ENCODE data around the gene ACTL6B.
"Not testable (repeated sequence)": the region's sequence is repeated elsewhere in the genome, so short reads cannot be mapped to it uniquely, and the experiment has no call there.

Gene ACTL6B

DNA sequence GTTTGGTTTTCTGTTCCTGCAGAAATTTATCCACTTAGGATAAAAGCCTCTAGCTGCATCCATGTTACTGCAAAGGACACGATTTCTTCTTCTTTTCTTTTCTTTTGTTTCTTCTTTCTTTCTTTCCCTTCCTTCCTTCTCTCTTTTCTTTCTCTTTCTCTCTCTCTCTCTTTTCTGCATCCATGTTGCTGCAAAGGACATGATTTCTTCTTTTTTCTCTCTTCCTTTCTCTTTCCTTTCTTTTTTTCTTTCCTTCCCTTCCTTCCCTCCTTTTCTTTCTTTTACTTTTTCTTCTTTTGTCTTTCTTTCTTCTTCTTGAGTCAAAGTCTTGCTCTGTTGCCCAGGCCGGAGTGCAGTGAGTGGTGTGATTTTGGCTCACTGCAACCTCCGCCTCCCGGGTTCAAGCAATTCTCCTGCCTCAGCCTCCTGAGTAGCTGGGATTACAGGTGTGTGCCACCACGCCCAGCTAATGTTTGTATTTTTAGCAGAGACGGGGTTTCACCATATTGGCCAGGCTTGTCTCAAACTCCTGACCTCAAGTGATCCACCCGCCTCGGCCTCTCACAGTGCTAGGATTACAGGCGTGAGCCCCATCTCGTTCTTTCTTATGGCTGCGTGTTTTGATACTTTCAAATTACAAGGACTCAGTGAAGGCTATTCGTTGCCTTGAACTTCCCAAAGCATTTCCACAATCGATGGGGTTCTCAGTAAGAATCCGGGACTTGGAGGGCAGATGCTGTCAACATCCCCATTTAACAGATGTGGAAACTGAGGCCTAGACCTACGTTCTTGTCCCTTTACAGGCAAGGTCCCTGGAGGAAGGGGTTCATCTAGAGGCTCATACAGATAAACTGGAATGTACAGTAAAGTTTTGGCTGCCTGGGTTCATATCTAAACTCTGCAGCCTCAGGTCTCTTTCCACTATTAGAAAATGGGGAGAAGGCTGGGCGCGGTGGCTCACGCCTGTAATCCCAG, 15.4 kb upstream of the ACTL6B start:
- no peak for DNase-seq (ENCODE audit: low spot score)

DNA sequence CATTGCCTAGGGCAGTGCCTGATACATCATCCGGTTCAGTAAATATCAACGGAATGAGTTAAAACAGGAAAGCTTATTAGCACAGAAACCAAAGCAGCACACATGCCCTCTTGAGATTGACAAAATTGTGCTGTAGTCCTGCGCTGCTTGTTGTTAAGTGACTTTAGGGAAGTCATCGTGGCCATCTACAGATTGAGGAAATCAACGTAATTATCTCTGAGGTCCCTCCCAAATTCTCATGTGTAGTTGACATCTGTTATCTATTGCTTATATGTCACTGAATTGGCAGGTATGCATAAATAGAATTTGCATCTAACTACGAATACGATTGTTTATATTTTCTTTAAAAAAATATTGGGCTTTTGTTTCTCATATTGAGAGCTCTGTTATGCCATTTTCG, 13.8 kb upstream of the ACTL6B start:
- no peak for DNase-seq (ENCODE audit: low spot score)

DNA sequence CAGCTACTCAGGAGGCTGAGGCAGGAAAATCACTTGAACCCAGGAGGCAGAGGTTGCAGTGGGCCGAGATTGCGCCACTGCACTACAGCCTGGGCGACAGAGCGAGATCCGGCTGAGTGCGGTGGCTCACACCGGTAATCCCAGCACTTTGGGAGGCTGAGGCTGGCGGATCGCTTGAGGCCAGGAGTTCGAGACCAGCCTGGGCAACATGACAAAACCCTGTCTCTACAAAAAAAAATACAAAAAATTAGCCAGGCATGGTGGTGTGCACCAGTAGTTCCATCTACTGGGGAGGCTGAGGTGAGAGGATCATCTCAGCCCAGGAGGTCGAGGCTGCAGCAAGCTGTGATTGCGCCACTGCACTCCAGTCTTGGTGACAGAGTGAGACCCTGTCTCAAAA, 12.9 kb upstream of the ACTL6B start:
- DNase-seq (ENCODE audit: low spot score), result not testable (repeated sequence)

DNA sequence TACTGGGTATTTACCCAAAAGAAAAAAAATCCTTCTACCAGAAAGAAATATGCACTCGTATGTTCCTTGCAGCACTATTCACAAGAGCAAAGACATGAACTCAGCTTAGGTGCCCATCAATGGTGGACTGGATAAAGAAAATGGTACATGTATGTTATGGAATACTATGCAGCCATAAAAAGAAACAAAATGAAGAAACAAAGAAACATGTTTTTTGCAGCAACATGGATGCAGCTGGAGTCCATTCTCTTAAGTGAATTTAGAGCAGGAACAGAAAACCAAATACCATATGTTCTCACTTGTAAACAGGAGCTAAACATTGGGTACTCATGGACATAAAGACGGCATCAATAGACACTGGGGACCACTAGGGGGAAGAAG, 11.8 kb upstream of the ACTL6B start:
- no peak for DNase-seq (ENCODE audit: low spot score)

DNA sequence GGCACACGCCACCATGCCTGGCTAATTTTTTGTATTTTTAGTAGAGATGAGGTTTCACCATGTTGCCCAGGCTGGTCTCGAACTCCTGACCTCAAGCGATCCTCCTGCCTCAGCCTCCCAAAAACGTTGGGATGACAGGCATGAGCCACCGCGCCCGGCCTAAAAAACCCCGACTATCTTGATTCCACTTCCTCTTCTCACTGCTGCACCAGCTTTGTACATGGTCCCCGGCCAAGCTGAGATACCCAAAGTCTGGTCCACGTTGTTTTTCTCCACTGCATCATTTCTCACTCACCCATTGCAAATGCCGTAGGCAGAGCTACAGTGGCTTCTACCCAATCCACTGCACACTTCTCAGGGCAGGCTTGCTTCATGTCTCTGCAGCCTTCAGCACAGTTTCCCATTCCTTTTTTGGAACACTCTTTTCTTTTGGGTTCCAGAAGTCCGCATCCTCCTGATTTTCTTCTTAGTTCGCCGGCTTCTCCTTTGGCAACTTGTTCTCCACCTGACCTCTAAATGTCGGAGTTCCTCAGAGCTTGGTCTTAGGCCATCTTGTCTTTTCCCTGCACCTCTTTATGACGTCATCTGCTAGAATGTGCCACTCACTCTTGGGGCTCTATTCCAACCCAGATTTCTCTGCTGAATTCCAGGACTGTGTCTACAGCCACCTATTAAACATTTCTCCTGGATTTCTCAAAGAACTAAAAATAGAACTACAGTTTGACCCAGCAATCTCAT, 11.3 kb upstream of the ACTL6B start:
- DNase-seq (ENCODE audit: low spot score), result no peak

DNA sequence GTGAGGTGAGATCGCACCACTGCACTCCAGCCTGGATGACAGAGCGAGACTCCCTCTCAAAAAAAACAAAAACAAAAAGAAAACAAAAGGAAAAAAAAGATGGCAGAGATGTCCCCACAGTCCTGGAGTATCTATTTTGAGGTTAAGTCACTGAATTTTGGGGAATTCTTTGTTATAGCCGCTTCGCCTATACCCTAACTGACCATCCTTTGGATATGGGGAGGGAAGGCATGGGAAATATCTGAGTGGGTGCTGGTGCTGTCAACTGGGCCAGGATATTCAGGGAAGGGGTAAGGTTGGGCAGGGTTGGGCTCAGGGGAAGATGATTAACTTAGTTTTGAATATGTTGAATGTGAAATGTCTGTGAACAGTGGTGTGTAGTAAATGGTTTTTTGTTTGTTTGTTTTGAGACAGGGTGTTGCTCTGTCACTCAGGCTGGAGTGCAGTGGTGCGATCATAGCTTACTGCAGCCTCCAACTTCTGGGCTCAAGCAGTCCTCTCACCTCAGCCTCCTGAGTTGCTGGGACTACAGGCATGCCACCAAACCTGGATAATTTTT, 9.0 kb upstream of the ACTL6B start:
- no peak for DNase-seq (ENCODE audit: low spot score)

DNA sequence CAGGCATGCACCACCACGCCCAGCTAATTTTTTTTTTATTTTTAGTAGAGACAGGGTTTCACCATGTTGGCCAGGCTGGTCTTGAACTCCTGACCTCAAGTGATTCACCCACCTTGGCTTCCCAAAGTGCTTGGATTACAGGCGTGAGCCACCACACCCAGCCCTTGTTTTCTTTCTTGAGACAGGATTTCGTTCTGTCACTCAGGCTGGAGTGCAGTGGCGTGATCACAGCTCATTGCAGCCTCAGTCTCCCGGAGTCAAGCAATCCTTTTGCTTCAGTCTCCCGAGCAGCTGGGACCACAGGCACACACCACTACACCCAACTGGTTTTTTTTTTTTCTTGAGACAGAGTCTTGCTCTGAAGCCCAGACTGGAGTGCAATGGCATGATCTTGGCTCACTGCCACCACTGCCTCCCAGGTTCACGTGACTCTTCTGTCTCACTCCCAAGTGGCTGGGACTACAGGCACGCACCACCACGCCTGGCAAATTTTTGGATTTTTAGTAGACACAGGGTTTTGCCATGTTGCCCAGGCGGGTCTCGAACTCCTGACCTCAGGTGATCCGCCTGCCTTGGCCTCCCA, 6.0 kb upstream of the ACTL6B start:
- not testable (repeated sequence) for DNase-seq (ENCODE audit: low spot score)

DNA sequence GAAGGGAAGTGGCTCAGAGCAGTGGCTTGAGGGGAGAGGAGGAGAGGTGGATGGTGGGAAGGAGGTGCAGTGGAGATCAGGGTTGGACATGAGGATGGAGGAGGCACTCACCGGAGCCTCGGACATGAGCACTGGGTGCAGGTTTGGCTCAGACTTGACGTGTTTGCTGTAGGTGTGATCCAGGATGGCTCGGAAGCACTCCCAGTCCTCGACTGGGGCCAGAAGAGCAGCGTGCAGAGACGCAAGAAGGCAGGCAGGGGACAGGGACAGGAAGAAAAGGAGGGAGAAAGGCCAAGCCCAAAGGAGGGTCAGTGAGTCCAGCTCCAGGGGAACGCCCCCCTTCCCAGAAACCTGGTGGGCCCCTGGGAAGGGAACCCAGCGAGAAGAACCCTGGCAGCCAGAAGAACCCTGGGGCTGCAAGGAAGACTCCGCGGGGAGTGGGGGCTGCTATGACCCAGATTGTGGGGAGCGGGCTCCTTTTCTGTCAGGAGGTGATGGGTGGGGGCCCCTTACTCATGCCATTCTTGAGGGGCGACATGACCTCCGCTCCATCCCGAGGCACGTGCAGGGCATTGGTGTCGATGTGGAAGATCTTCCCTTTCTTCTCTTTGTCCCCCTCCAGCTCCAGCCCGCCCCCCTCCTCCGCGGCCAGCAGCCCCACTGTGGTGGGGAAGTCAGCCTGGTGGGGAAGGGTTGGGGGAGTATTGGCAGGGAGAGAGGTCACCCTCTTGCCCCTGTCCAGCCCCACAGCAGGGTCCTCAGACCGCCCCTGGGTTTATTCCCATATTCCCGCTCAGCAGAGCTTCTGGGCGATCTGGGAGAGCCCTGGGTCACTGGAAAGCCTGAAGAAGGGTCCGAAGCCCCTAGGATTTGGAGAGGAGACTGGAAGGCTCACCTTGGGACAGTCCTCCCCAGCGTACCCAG, 1.1 kb downstream of the ACTL6B start:
- DNase-seq (ENCODE audit: low spot score), result no peak

DNA sequence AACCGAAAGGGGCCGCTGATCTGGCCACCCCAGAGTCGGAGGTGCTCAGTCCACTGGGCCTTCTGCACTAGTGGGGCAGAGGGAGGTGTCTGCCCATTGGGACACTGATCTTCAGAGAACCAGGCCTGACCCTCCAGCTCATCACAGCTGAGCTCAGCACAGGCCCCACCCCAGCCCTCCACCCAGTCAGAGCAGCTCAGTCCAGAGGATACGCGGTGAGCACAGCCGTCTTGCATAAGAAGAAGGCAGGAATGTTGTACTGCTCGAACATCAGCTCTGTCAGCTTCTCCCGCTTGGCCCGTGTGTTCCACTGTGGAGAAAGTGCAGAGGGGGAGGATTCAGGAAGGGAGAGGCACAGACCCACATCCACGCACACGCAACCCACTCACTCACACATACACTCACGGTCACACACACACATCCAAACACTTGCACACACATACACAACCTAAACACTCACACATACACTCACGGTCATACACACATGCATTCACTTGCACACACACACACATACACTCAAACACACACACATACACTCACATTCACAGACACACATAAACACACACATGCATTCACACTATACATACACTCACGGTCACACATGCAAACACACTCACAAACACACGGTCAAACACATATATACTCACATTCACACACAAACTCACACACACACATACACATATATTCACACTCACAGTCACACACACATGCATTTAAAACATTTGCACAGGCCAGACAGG, 6.3 kb downstream of the ACTL6B start:
- DNase-seq (ENCODE audit: low spot score), result no peak

DNA sequence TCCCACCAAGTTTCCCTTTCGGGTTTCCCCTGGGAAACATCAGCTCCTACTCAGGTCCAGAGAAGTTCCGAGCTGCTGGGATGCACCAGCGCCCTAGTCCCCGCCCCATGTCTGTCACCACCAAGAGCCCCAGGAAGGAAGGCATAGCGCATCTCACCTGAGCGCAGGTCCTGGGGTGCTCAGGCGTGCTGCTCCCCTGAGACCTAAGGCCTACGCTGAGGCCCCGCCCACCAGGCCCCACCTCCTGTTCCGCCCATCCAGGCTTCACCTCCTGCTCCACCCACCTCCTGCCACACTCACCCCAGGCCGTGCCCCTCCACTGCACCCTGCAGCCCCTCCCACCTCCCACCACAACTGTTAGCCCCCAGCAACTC, 13.7 kb downstream of the ACTL6B start:
- DNase-seq (ENCODE audit: low spot score), result no peak

DNA sequence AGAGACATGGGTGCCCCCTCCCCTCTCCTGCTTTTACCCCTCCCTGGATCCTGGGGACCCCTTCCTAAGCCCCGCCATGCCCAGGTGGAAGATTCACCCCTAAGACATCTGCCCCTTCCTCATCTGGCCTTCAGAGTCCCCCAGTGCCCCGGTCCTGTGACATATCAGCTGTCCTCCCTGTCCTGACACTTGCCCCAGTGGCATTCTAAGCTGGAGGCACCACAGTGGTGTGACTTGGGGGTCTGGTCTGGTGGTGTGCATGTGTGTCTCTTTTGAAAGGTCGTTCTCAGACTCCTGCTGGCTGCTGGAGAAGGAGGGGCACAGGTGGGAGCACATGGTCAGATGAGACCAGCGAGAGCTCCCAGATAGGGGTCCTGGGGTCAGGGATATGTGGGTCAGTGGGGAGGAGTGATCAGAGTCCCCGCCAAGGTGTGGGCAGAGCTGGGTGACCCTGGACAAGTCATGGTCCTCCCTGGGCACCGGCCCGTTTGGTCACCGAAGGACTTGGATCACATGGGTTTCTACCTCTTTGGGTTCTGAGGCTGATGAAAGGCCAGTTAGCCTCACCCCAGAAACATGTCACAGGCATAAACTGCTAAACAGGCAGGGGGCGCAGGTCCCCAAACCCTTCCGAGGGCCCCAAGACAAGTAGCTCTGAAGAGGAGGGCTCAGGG, 14.3 kb downstream of the ACTL6B start:
- no peak for DNase-seq (ENCODE audit: low spot score)

DNA sequence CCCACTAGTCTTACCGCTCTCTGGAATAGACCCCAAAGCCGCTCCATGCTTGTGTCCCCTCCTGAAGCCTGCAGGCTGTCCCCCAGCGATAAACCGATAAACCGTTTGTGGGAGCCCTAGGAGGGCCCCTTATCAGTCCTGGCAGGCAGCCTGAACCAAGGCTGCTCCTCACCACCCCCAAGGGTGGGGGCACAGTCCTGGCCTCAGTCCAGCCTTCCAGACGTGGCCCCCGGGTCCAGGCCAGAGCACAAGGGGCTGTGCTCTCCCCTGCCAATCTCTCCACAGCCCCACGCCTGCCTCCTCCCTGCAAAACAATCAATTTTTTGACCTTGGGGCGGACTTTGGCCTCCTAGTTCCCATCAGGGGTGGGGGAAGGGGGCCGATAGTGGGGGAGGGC, 14.8 kb downstream of the ACTL6B start, which contains the start of gene TFR2:
TFR2 (minus strand) TSS at position 90 of the 397 bp plus-strand sequence; CDS start at position 47, 43 bp downstream.
- no peak for DNase-seq (ENCODE audit: low spot score)

DNA sequence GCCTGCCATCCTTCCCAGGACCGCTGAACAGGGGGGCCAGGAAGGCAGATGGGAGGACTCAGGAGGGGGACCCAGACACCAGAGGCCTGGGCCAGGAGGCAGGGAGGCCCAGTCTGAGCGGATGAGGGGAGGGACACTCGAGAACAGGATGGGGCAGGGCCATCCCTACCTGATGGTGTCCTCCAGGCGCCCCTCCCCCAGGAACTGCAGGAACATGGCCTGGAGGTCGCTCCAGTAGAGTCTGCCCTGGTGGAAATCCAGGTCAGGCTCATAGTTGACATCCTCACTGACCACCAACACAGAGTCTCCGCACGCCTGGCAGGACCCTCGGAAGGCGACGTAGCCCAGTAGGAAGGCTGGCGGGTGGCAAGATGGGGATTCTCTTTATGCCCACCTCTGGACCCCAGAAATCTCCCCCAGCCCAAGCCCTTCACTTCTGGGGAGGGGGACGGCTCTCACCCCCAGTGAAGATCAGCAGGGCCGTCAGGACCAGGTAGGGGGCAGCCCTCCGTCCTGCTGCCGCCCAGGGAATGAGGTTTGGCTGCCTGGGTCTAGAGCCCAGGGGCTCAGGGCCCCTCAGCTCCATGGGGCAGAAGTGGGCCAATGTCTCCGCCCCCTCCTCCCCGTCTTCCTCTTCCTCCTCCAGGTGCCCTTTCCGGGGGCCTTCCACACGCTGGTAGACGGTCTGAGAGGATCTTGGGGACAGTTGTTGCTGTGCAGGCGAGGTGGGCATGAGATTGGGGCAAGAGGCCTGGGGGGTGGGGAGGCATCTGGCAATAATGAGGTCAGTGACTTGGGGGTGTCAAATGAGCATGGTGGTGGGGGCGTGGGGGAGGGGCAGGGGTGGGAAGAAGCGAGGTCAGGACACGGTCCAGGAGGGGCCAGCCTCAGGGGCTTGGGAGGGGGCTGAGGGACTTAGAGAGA, 15.5 kb downstream of the ACTL6B start:
- no peak for DNase-seq (ENCODE audit: low spot score)

DNA sequence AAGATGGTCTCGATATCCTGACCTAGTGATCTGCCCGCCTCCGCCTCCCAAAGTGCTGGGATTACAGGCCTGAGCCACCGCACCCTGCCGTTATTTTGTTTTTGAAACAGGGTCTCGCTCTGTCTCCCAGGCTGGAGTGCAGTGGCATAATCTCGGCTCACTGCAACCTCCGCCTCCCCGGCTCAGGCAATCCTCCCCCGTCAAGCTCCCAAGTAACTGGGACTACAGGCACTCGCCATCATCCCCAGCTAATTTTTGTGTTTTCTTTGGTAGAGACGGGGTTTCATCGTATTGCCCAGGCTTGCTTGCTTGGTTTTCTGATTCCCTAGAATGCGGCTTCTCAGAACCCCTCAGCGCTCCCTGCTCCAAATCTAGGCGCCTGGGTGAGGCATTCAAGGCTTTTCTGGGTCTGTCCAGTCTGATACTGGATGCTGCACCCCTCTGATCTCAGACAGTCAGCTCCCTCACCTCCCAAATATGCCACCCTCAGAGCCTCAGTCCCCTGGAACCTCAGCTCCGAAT, 16.2 kb downstream of the ACTL6B start:
- DNase-seq (ENCODE audit: low spot score), result no peak

DNA sequence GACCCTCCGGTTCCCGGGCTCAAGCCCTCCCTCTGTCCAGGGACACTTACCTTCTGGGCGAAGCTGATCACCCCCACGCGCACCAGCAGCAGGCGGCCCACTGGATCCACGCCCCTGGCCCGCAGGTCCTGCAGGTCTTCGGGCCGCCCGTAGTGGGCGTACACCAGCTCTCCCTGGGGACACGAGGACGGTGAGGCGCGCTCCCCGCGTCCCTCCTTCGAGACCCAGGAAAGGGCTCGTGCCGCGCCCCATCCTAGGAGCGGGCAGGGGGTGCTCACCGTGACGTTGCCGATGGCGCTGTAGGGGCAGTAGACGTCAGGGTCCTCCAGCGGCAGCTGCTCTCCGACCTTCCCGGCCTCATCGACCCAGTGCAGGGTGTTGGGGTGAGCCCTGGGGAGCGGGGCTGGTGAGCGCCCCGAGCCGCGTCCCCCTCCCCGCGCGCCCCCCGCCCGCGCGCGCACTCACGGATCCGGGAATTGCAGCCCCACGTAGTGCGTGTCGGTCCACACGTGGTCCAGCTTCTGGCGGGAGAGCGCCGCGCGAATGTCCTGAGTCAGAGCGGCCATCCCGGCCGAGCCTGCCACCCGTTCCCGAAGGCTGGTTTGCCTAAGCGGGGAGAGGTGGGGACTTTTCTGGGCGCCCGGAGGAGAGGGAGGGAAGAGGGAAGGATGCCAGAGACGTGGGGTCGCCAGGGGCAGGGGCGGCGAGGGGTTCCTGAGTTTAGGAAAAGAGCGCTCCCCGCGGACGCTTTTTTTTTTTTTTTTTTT, 23.1 kb downstream of the ACTL6B start:
- DNase-seq (ENCODE audit: low spot score), result no peak

DNA sequence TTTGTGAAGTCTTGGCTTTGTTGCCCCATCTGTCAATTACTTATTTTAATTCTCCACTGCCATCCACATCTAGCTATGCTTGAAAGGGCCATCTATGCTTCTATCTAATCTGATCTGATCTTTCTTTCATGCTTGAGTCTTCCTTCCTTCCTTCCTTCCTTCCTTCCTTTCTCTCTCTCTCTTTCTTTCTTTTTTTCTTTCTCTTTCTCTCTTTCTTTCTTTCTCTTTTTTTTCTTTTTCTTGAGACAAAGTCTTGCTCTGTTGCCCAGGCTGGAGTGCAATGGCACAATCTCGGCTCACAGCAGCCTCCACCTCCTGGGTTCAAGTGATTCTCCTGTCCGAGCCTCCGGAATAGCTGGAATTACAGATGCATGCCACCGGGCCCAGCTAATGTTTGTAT, 26.2 kb downstream of the ACTL6B start:
- DNase-seq (ENCODE audit: low spot score), result no peak

DNA sequence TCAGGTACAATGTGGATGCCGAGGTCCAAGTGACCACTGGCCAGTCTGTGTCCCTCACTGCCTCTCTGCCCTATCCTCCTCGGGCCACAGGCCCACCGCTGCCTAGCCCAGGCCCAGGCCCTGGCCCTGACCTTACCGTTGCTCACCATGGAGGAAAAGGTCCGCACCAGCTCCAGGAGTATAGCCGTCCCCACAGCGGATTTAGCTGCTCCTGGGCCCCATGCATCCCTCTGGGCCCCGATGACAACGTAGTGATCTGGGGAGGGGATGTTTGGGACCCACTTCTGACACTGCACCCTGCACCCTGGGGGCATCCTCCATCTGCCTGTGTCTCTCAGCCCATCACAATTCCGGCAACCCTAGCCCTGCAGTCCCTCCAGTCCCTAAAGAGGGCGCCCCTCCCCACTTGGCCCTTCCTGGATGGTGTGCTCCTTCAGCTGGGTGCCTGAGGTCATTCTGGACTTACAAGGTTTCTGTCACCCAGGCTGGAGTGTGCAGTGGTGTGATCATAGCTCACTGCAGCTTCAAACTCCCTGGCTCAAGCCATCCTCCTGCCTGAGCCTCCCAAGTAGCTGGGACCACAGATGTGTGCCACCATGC, 27.0 kb downstream of the ACTL6B start:
- no peak for DNase-seq (ENCODE audit: low spot score)

DNA sequence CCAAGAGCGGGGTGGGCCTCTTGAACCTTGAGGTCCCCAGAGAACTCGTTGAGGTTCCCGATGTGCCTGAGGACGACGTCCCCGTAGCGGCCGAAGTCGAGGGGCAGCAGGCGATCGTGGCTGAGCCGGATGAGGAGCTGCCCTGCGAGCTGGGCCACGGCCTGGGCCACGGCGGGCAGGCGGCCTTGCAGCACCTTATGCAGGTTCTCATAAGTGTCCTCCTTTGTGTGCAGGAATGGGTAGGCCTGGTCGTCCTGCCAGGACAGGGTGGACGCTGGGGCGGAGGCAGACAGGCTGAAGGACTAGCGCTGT, 29.1 kb downstream of the ACTL6B start:
- DNase-seq (ENCODE audit: low spot score), result no peak

Data from globus pallidus (tissue), 1 donor.